Lower lobe of right lung (tissue), 2 donors: Measurements from ENCODE around the gene IGFBP2. TPM values are rescaled to one million over a fixed set of nuclear protein-coding genes. Genes with fewer than 3 reads are reported as not detected.

ENCODE experiments used
- ATAC-seq, 2 donors: fragments of 200-7000 bp; cut with Tn5 transposase; one replicate each; pipeline ENCODE4 v1.9.1; 2020 to 2022; ENCODE audit warnings: mild to moderate bottlenecking in 2 of 2, moderate library complexity in 2 of 2
- DNase-seq: peaks from one replicate; pipeline ENCODE4 v3.0.0-alpha.2; 2020
- H3K27ac ChIP-seq: fragments of 200-600 bp; one replicate; pipeline ENCODE4 v1.8.0; 2022
- H3K27me3 ChIP-seq: fragments of 200-600 bp; one replicate; pipeline ENCODE4 v1.8.0; 2022; ENCODE audit warnings: low read depth
- H3K36me3 ChIP-seq: fragments of 200-600 bp; one replicate; pipeline ENCODE4 v1.8.0; 2022; ENCODE audit warnings: mild to moderate bottlenecking
- H3K4me1 ChIP-seq: fragments of 200-600 bp; one replicate; pipeline ENCODE4 v1.8.0; 2022
- H3K4me3 ChIP-seq: fragments of 200-600 bp; one replicate; pipeline ENCODE4 v1.8.0; 2022; ENCODE audit warnings: mild to moderate bottlenecking
- H3K9me3 ChIP-seq: fragments of 200-600 bp; one replicate; pipeline ENCODE4 v1.8.0; 2022
- intact Hi-C: fragments of 100-400 bp; cut with DNase I; formaldehyde crosslinking; loops from one replicate; pipeline ENCODE4 v1.11.0; 2022
- total RNA-seq: library from RNA; stranded (reverse); fragmentation: NEBNext Ultra II Directional; extraction: Animal tissue kit (Norgen Biotek cat#: 25700); gene quantifications from one replicate; pipeline ENCODE4 v1.2.1, GENCODE V29; 2021
- TF ChIP-seq, protein P1 (sequence below): fragments of 200-600 bp; IDR thresholded peaks from one replicate; pipeline ENCODE4 v1.8.0; 2022; ENCODE audit warnings: antibody characterized with exemption, mild to moderate bottlenecking
- donor health status: DM: no; HTN: yes; CAD: no; lungs with severe emphysema.

IGFBP2 gene
- total RNA-seq, 1 donor from 2014 or later = 37.7 TPM

DNA sequence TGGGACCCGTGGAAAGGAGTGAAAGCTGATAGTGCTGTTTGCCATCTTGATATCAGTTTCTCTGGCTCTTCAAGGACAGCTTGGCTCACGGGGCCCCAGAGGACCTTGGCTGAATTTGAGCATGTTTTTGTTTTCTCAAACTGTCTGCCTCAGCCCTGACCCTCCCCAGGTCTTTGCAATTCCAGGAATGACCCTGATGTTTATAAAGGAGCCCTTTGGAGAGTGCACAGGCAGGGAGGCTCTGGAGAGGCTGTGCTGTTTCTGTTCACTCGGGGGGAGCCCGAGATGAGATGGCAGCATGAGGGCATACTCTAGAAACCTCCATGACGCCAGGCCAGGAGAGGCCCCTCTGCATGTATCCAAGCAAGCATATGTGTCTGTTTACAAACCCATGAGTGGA, 16.4 kb downstream of the IGFBP2 start:
- Histone ChIP-seq H3K27me3 (no peaks in the 10 kb centered on the region), H3K9me3 (no peaks in the 10 kb centered on the region), H3K27ac (no peak overlapping the region), H3K4me1 (peaks cover 3% of the 10 kb centered on the region), H3K4me3 (no peak overlapping the region), H3K36me3 (no peaks in the 10 kb centered on the region)
- DNase-seq (no peak), ATAC-seq (no peak)
- TF ChIP-seq, protein P1, sequence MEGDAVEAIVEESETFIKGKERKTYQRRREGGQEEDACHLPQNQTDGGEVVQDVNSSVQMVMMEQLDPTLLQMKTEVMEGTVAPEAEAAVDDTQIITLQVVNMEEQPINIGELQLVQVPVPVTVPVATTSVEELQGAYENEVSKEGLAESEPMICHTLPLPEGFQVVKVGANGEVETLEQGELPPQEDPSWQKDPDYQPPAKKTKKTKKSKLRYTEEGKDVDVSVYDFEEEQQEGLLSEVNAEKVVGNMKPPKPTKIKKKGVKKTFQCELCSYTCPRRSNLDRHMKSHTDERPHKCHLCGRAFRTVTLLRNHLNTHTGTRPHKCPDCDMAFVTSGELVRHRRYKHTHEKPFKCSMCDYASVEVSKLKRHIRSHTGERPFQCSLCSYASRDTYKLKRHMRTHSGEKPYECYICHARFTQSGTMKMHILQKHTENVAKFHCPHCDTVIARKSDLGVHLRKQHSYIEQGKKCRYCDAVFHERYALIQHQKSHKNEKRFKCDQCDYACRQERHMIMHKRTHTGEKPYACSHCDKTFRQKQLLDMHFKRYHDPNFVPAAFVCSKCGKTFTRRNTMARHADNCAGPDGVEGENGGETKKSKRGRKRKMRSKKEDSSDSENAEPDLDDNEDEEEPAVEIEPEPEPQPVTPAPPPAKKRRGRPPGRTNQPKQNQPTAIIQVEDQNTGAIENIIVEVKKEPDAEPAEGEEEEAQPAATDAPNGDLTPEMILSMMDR = no peak
- intact Hi-C loops = no loop called here

GRCh38 chr2:216650626-216651257, 17.5 kb downstream of the IGFBP2 start:
- H3K27ac ChIP-seq = no peak overlapping the region
- H3K4me3 ChIP-seq = no peak overlapping the region
- TF ChIP-seq, protein P1 = no peak
- H3K4me1 ChIP-seq = no peaks in the 10 kb centered on the region
- no peak for DNase-seq
- intact Hi-C loops = no loop called here
- no peaks in the 10 kb centered on the region for H3K36me3 ChIP-seq
- no peak for ATAC-seq
- no peaks in the 10 kb centered on the region for H3K27me3 ChIP-seq
- H3K9me3 ChIP-seq = no peaks in the 10 kb centered on the region

DNA sequence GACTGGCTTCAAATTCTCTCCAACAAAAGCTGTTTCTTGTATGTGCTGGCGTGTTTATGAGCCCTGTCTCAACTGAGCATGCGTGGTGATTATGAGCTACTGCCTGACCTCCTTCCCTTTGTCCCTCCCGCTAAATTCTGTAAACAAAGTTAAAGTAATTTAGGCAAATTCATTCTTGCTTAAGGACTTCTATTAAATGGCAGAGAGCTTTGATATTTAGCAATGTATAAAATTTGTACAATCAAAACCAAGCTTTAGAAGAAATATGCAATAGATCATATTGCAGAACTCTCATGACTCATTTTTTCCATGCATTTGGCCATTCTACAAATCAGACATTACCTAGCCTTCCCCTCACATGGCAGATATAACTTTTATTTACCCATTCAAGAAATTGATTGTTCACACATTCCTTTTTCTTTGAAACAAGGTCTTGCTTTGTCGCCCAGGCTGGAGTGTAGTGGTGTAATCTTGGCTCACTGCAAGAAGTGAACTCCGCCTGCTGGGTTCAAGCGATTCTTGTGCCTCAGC, 18.2 kb downstream of the IGFBP2 start:
- intact Hi-C loops = no loop called here
- no peaks in the 10 kb centered on the region for H3K9me3 ChIP-seq
- H3K4me3 ChIP-seq = no peak overlapping the region
- H3K4me1 ChIP-seq = no peaks in the 10 kb centered on the region
- no peaks in the 10 kb centered on the region for H3K36me3 ChIP-seq
- DNase-seq = no peak
- TF ChIP-seq, protein P1 = no peak
- ATAC-seq = no peak
- H3K27ac ChIP-seq = no peak overlapping the region
- no peaks in the 10 kb centered on the region for H3K27me3 ChIP-seq

GRCh38 chr2:216652566-216652965, 19.3 kb downstream of the IGFBP2 start:
- TF ChIP-seq, protein P1 = no peak
- Histone ChIP-seq H3K4me1 (no peaks in the 10 kb centered on the region), H3K4me3 (no peak overlapping the region), H3K36me3 (no peaks in the 10 kb centered on the region), H3K9me3 (no peaks in the 10 kb centered on the region), H3K27me3 (no peaks in the 10 kb centered on the region), H3K27ac (no peak overlapping the region)
- DNase-seq (no peak), ATAC-seq (no peak)
- intact Hi-C loops = no loop called here

DNA sequence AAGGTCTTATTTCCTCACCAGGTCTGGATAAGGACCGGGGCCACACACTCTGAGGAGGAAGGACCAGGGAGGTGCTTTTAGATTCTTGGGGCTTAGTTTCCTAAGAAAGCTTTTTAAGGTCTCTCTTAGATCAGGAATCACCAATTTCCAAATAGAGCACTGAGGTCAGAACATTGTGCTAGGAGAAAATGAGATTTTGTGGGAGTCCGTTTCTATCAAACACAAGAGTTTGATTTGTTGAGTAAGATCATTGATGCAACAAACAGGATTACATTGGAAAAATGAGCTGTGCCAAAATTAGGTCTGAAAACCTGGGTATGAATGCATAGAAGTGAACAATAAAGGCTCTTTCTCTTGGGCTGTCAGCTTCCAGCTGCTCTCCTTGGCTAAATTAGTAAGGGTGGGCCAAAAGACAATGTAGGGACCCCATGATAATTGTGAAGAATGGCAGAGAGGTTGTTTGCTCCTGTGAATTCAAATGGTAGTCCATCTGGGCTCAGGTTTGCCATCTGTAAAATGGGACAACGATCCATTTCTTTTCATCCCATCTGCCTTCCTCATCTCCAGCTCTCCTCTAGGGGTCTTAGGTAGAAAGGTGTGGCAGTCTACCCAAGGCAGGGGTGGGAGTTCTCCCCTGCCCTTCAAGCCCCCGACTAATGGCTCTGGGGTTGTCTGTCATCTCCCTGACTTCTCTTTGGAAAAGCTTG, 20.0 kb downstream of the IGFBP2 start:
- no peaks in the 10 kb centered on the region for H3K9me3 ChIP-seq
- no peak overlapping the region for H3K4me3 ChIP-seq
- TF ChIP-seq, protein P1 = no peak
- H3K4me1 ChIP-seq = no peaks in the 10 kb centered on the region
- intact Hi-C loops = no loop called here
- ATAC-seq = no peak
- no peaks in the 10 kb centered on the region for H3K27me3 ChIP-seq
- no peaks in the 10 kb centered on the region for H3K36me3 ChIP-seq
- DNase-seq = no peak
- H3K27ac ChIP-seq = no peak overlapping the region
